Natural killer cell (primary cell): Measurements from ENCODE around the gene FCHO2. TPM values are rescaled to one million over a fixed set of nuclear protein-coding genes. Genes with fewer than 3 reads are reported as not detected.

Experiments used
- ATAC-seq, 3 donors: fragments of 150-1000 bp in 2 of 3; fragments of 200-7000 bp in 1 of 3; cut with Tn5 transposase; 1 replicate in 1 of 3; 2 replicates in 2 of 3; pipeline ENCODE4 v1.10.0; 2021; ENCODE audit warnings: mild to moderate bottlenecking in 2 of 3, moderate library complexity in 2 of 3
- DNase-seq, 2 donors: peaks; one replicate each; pipeline versions ENCODE4 v3.0.0 to v3.0.0-alpha.2; 2013 to 2021; ENCODE audit warnings: mixed read lengths in 1 of 2
- H3K27ac ChIP-seq: one replicate; pipeline ENCODE4 v1.5.1; 2013; ENCODE audit warnings: mild to moderate bottlenecking, low read length
- H3K27me3 ChIP-seq: one replicate; pipeline ENCODE4 v1.6.1; 2013; ENCODE audit warnings: low read length; ENCODE audit not compliant: control insufficient read depth, insufficient read depth
- H3K36me3 ChIP-seq: one replicate; pipeline ENCODE4 v1.6.1; 2013; ENCODE audit warnings: low read length; ENCODE audit not compliant: control insufficient read depth, insufficient read depth
- H3K4me1 ChIP-seq: one replicate; pipeline ENCODE4 v1.6.1; 2013; ENCODE audit warnings: low read length; ENCODE audit not compliant: control insufficient read depth, insufficient read depth
- H3K4me3 ChIP-seq: one replicate; pipeline ENCODE4 v1.5.1; 2013; ENCODE audit warnings: low read length
- H3K9me3 ChIP-seq: one replicate; pipeline ENCODE4 v1.6.1; 2013; ENCODE audit warnings: low read length; ENCODE audit not compliant: control insufficient read depth, insufficient read depth
- H3K27ac Mint-ChIP-seq, 2 donors: one replicate each; pipeline ENCODE4 v1.8.0; 2022; ENCODE audit warnings: mild to moderate bottlenecking in 2 of 2, mixed read lengths in 2 of 2, moderate library complexity in 1 of 2
- H3K27me3 Mint-ChIP-seq, 2 donors: one replicate each; pipeline ENCODE4 v1.8.0; 2022; ENCODE audit warnings: low read depth in 2 of 2, mixed read lengths in 2 of 2
- H3K36me3 Mint-ChIP-seq: one replicate; pipeline ENCODE4 v1.8.0; 2022; ENCODE audit warnings: mixed read lengths
- H3K4me1 Mint-ChIP-seq, 2 donors: one replicate each; pipeline ENCODE4 v1.8.0; 2022; ENCODE audit warnings: mixed read lengths in 2 of 2
- H3K4me3 Mint-ChIP-seq: one replicate; pipeline ENCODE4 v1.8.0; 2022; ENCODE audit warnings: mild to moderate bottlenecking, moderate library complexity, mixed read lengths
- H3K9me3 Mint-ChIP-seq, 2 donors: one replicate each; pipeline ENCODE4 v1.8.0; 2022; ENCODE audit warnings: mixed read lengths in 2 of 2
- CTCF ChIP-seq: fragments of 200-600 bp; IDR thresholded peaks from one replicate; pipeline ENCODE4 v1.8.0; 2022; ENCODE audit warnings: antibody characterized with exemption
- WGBS: methylation state at CpG from one replicate; pipeline ENCODE4 v1.1.7; 2013; ENCODE audit warnings: missing lambda C conversion rate; ENCODE audit not compliant: insufficient coverage; 5-methylcytosine and 5-hydroxymethylcytosine counted together
- intact Hi-C: fragments of 100-400 bp; cut with micrococcal nuclease; formaldehyde crosslinking; loops from one replicate; pipeline ENCODE4 v1.14.2; 2022
- total RNA-seq, 4 donors: library from RNA; stranded (reverse); fragments of 120-200 nt in 1 of 4; gene quantifications; one replicate each; pipeline versions ENCODE4 v1.2.3 to v1.2.4, GENCODE V29; 2013 to 2022

The FCHO2 gene
- total RNA-seq, 3 donors from 2014 or later (not counting 1 experiment from before 2014, with no cell fraction given), result 18.5 to 23.4 (median 22.7) TPM

- WGBS, result 100% methylated on average over 2 of the region's 2 CpGs
- Histone ChIP-seq H3K9me3 (no peaks in the 10 kb centered on the region), H3K27ac (no peak overlapping the region), H3K4me1 (peaks cover 12% of the 10 kb centered on the region), H3K36me3 (no peaks in the 10 kb centered on the region), H3K4me3 (no peak overlapping the region), H3K27me3 (no peaks in the 10 kb centered on the region)
- Mint-ChIP-seq H3K27ac (peak overlapping the region in 1 of 2 donors; percentile 88), H3K4me1 (peaks cover 19 to 29% of the 10 kb centered on the region in 2 donors), H3K9me3 (no peaks in the 10 kb centered on the region), H3K36me3 (no peaks in the 10 kb centered on the region), H3K27me3 (no peaks in the 10 kb centered on the region), H3K4me3 (no peak overlapping the region)
- no peak for TF ChIP-seq CTCF
- DNase-seq (no peak), ATAC-seq (no peak)
- intact Hi-C loops, result no loop called here
These were observed 141.9 kb downstream of the FCHO2 start for GRCh38 chr5:73097740-73098139.

GRCh38 chr5:73100109-73100508 lies 144.3 kb downstream of the FCHO2 start:
- Histone ChIP-seq H3K9me3 (no peaks in the 10 kb centered on the region), H3K36me3 (no peaks in the 10 kb centered on the region), H3K4me3 (no peak overlapping the region), H3K27me3 (peaks cover 3% of the 10 kb centered on the region), H3K27ac (no peak overlapping the region), H3K4me1 (peaks cover 12% of the 10 kb centered on the region)
- Mint-ChIP-seq H3K36me3 (no peaks in the 10 kb centered on the region), H3K27ac (no peak overlapping the region), H3K4me3 (no peak overlapping the region), H3K27me3 (peaks cover 0 to 4% of the 10 kb centered on the region in 2 donors), H3K9me3 (no peaks in the 10 kb centered on the region), H3K4me1 (peaks cover 19 to 23% of the 10 kb centered on the region in 2 donors)
- intact Hi-C loops, result no loop called here
- DNase-seq (no peak), ATAC-seq (no peak)
- no peak for TF ChIP-seq CTCF
- 92% methylated on average over 3 of the region's 4 CpGs for whole genome bisulfite sequencing

GRCh38 chr5:73103870-73104299 lies 148.0 kb downstream of the FCHO2 start:
- no peak for DNase-seq
- H3K4me1 Mint-ChIP-seq, result no peaks in the 10 kb centered on the region
- H3K27ac Mint-ChIP-seq, result no peak overlapping the region

More at GRCh38 chr5:73103870-73104299, 148.0 kb downstream of the FCHO2 start:
- H3K27ac ChIP-seq, result no peak overlapping the region
- no peaks in the 10 kb centered on the region for H3K4me1 ChIP-seq
- 87% methylated on average over 3 of the region's 4 CpGs for WGBS
- no peak for TF ChIP-seq CTCF
- Mint-ChIP-seq H3K36me3 (no peaks in the 10 kb centered on the region), H3K4me3 (no peak overlapping the region), H3K27me3 (peaks cover 8 to 12% of the 10 kb centered on the region in 2 donors), H3K9me3 (no peaks in the 10 kb centered on the region)
- peaks cover 5% of the 10 kb centered on the region for H3K27me3 ChIP-seq
- H3K4me3 ChIP-seq, result no peak overlapping the region
- no peaks in the 10 kb centered on the region for H3K9me3 ChIP-seq
- ATAC-seq, result no peak
- H3K36me3 ChIP-seq, result no peaks in the 10 kb centered on the region
- intact Hi-C loops, result no loop called here
